Neuron (in vitro differentiated cells): Measurements from ENCODE around the gene TANC1.

Experiments
- H2AFZ ChIP-seq: one replicate; pipeline ENCODE4 v1.6.1; 2013; ENCODE audit warnings: low read depth, mild to moderate bottlenecking, inconsistent platforms, low read length, moderate library complexity
- H3K27me3 ChIP-seq: one replicate; pipeline ENCODE4 v1.6.1; 2013; ENCODE audit warnings: low read length; ENCODE audit not compliant: insufficient read depth
- H3K36me3 ChIP-seq: one replicate; pipeline ENCODE4 v1.6.1; 2013; ENCODE audit warnings: low read length; ENCODE audit not compliant: insufficient read depth
- H3K4me1 ChIP-seq: one replicate; pipeline ENCODE4 v1.6.1; 2013; ENCODE audit warnings: low read length; ENCODE audit not compliant: insufficient read depth
- H3K4me3 ChIP-seq: 2 replicates; pipeline ENCODE4 v1.5.1; 2013; ENCODE audit warnings: mild to moderate bottlenecking, low read length, moderate library complexity
- H3K9me3 ChIP-seq: one replicate; pipeline ENCODE4 v1.6.1; 2013; ENCODE audit warnings: low read length

TANC1 gene

DNA sequence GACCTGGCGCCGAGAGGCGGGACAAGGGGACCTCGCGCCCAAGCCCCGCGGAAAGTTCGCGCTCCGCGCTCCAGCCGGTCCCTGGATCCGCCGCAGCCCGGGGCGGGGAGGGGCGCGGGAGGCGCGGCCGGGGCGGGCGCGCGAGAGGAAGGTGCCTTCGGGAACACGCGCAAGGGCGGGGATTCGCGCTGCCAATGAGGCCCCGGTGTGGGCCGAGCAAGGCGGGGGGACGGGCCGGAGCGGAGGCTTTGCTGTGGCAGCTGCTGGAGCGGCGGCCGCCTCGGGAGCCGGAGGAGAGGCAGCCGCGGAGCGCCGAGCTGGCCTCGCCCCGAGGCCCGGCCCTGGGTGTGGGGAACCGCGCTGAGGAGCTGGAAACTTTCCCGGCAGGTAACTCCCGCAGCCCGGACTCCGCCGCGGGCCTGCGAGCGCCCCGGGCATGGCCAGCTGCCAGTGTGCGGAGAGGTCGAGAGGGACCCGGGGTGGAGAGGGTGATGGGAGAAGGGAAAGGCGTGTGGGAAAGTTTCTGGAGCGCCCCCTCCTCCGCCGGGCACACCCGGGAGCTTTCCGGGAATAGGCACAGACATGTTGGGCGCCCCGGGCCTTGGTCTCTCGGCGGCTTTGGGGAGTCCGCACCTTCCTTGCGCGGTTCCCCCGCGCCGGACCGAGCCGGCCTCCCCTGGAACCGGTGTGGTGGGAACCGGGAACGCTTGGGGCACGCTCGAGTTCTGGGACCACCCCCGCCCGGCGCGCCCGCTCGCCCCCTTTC, at the start of gene TANC1:
Gene TANC1, plus strand, starts transcription at position 245 of the 766 bp plus-strand sequence. CDS start 97,271 bp downstream, outside the sequence.
- no peaks in the 10 kb centered on the region for H3K27me3 ChIP-seq
- no peaks in the 10 kb centered on the region for H3K9me3 ChIP-seq
- H2AFZ ChIP-seq, result peak within 1 kb of the TSS; percentile 91
- no peaks in the 10 kb centered on the region for H3K36me3 ChIP-seq
- peak within 1 kb of the TSS; percentile 74 for H3K4me3 ChIP-seq
- peaks cover 29% of the 10 kb centered on the region for H3K4me1 ChIP-seq

DNA sequence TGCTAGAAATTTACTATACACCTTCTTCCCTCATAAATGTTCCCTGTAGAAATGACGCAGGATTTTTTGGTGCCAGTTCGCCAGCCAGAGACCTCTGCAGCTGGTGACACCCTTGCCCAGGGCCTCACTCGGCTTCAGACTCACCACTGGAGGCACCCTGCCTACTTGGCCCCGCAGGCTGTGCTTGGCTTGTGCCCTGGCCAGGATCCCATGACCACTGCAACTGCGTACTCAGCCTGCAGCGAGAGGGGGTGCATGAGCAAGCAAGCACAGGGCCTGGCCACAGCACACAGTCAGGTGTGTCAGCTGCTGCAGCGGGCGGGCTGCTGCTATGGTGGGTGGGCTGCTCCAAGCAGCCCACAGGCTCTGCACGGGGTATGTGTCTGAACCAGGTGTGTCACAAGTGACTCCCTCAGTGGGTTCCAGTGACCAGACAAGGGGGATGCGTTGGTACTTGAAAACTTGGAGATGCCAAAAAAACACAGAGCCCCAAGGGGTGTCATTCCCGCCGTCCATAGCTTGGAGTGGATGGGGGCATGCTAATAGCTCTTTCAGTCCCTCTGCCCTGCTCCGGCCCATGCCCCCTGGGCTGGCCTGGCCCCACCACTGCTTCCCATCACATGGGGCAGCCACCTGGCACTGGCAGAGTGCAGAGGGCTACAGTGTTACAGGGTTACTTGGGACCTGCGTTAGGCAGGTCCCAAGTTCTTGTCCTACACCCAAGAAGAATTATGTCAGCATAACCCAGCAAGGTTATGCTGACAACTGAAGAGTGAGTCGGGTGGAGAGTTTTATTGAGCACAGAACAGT, 46.6 kb upstream of the TANC1 start:
- Histone ChIP-seq H3K27me3 (no peaks in the 10 kb centered on the region), H3K9me3 (no peaks in the 10 kb centered on the region), H3K4me3 (no peak overlapping the region), H2AFZ (no peak overlapping the region), H3K4me1 (peaks cover 3% of the 10 kb centered on the region), H3K36me3 (no peaks in the 10 kb centered on the region)

DNA sequence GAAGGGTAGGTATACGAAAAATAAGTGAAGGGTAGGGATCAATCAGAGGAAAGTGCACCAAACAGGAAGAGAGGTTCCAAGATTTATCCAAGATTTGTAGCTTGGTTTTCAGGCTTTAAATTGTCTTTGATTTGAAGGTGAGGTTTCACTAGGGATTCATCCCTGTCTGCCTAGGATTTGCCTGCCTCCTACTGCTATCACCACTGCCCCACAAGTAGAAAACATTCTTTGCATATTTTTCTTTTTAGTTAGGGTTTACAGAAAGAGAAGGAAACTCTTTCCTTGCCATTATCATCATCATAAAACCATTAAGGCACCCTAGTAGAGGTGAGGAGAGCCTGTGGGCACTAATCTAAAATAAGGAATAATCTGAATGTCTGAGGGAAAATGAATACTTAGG, 45.8 kb upstream of the TANC1 start:
- Histone ChIP-seq H3K4me3 (no peak overlapping the region), H3K27me3 (no peaks in the 10 kb centered on the region), H3K9me3 (no peaks in the 10 kb centered on the region), H3K4me1 (peaks cover 3% of the 10 kb centered on the region), H2AFZ (no peak overlapping the region), H3K36me3 (no peaks in the 10 kb centered on the region)

DNA sequence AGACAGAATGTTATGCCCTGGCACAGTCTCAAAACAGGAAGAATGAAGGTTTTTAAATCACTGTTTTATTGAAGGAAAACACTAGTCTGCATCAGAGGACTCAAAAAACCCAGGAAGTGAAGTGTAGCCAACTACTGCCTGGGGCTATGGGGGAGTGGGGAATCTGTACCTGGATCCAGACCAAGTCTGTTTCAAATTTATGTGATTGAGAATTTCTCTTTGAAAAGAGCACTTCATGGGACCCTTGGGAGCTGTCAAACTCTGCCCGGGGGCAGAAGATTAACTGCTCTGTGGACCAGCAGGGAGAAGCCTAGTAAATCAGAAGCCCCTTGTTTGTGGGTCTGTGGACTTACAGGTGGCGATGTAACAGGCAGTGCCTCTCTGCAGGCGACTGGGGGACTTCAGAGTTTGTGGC, 45.3 kb upstream of the TANC1 start:
- H3K36me3 ChIP-seq, result no peaks in the 10 kb centered on the region
- H3K4me1 ChIP-seq, result peaks cover 3% of the 10 kb centered on the region
- H3K4me3 ChIP-seq, result no peak overlapping the region
- no peaks in the 10 kb centered on the region for H3K27me3 ChIP-seq
- no peak overlapping the region for H2AFZ ChIP-seq
- H3K9me3 ChIP-seq, result no peaks in the 10 kb centered on the region

GRCh38 chr2:158923641-158924040, 44.8 kb upstream of the TANC1 start:
- Histone ChIP-seq H3K36me3 (no peaks in the 10 kb centered on the region), H3K4me3 (no peak overlapping the region), H3K27me3 (no peaks in the 10 kb centered on the region), H3K9me3 (no peaks in the 10 kb centered on the region), H3K4me1 (peaks cover 3% of the 10 kb centered on the region), H2AFZ (no peak overlapping the region)

GRCh38 chr2:158926478-158926948, 41.9 kb upstream of the TANC1 start:
- H3K9me3 ChIP-seq, result no peaks in the 10 kb centered on the region
- no peak overlapping the region for H3K4me3 ChIP-seq

DNA sequence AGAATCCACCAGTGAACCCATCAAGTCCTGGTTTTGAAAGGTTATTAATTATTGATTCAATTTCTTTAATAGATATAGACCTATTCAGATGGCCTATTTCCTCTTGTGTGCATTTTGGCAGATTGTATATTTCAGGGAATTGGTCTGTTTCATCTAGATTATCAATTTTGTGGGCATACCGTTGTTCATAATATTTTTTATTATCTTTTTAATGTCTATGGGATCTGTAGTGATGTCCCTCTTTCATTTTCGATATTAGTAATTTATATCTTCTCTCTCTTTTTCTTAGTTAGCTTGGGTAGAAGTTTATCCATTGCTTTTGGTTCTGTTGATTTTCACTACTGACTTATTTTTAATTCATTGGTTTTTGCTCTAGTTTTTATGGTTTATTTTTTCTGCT, 39.9 kb upstream of the TANC1 start:
- H3K27me3 ChIP-seq, result no peaks in the 10 kb centered on the region
- peaks cover 18% of the 10 kb centered on the region for H3K4me1 ChIP-seq
- no peaks in the 10 kb centered on the region for H3K9me3 ChIP-seq
- no peak overlapping the region for H2AFZ ChIP-seq
- no peaks in the 10 kb centered on the region for H3K36me3 ChIP-seq
- no peak overlapping the region for H3K4me3 ChIP-seq

More at GRCh38 chr2:158926478-158926948, 41.9 kb upstream of the TANC1 start:
- no peaks in the 10 kb centered on the region for H3K27me3 ChIP-seq
- H3K4me1 ChIP-seq, result peaks cover 8% of the 10 kb centered on the region
- no peaks in the 10 kb centered on the region for H3K36me3 ChIP-seq
- no peak overlapping the region for H2AFZ ChIP-seq

GRCh38 chr2:158928965-158929364, 39.5 kb upstream of the TANC1 start:
- H3K27me3 ChIP-seq, result no peaks in the 10 kb centered on the region
- H2AFZ ChIP-seq, result no peak overlapping the region
- H3K9me3 ChIP-seq, result no peaks in the 10 kb centered on the region
- peaks cover 17% of the 10 kb centered on the region for H3K4me1 ChIP-seq
- no peak overlapping the region for H3K4me3 ChIP-seq
- no peaks in the 10 kb centered on the region for H3K36me3 ChIP-seq

GRCh38 chr2:158931572-158931971, 36.9 kb upstream of the TANC1 start:
- Histone ChIP-seq H3K4me3 (no peak overlapping the region), H3K4me1 (peaks cover 17% of the 10 kb centered on the region), H2AFZ (no peak overlapping the region), H3K9me3 (no peaks in the 10 kb centered on the region), H3K36me3 (no peaks in the 10 kb centered on the region), H3K27me3 (no peaks in the 10 kb centered on the region)

DNA sequence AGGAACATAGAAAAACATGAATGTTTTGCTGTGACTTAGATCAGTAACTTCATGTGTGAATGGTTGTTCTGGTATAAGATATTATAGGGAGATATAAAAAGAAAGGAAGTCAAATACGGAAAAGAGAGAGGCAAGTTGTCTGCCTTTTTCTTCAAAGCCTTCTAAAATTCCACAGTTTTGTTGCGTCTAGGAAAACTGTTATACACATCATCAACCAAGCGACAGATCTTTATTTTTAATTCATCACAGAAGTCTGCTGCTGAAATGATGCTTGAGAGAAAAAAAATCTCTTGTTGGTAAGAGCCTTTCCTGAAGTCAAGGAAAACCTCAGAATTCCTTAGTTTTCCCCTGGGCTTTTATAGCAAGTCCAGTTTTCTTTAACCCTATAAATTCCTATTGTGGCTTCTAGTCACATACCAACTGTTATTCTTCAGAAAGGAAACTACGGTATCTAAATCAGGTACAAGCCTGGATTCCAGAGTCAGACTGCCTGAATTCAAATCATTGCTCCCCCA, 36.3 kb upstream of the TANC1 start:
- peaks cover 17% of the 10 kb centered on the region for H3K4me1 ChIP-seq
- no peaks in the 10 kb centered on the region for H3K36me3 ChIP-seq
- no peak overlapping the region for H3K4me3 ChIP-seq
- H2AFZ ChIP-seq, result peak overlapping the region; percentile 26
- no peaks in the 10 kb centered on the region for H3K9me3 ChIP-seq
- H3K27me3 ChIP-seq, result no peaks in the 10 kb centered on the region

GRCh38 chr2:158934170-158934569, 34.3 kb upstream of the TANC1 start:
- no peaks in the 10 kb centered on the region for H3K9me3 ChIP-seq

DNA sequence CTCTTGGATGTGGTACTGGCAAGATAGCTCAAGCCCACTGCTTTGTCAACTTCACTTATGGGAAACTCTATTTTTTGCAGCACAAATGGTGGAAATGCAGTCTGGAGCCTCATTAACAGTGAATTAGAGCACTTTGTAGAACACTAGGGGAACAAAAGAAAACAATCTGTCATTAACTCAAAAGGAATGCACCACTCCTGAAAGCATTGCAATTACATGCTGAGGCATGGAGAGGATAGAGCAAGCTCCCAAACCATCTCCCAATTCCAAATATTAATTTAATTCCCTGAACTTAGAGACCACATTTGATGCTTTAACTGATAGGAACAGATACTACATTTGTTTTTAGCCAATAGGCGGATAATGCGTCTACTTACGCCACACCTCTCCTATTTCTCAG, 32.8 kb upstream of the TANC1 start:
- Histone ChIP-seq H3K4me1 (peaks cover 17% of the 10 kb centered on the region), H3K36me3 (no peaks in the 10 kb centered on the region), H2AFZ (no peak overlapping the region), H3K4me3 (no peak overlapping the region), H3K27me3 (no peaks in the 10 kb centered on the region), H3K9me3 (no peaks in the 10 kb centered on the region)

More at GRCh38 chr2:158934170-158934569, 34.3 kb upstream of the TANC1 start:
- Histone ChIP-seq H3K36me3 (no peaks in the 10 kb centered on the region), H3K4me1 (peaks cover 17% of the 10 kb centered on the region), H3K4me3 (no peak overlapping the region), H3K27me3 (no peaks in the 10 kb centered on the region), H2AFZ (no peak overlapping the region)

GRCh38 chr2:158936978-158937377, 31.5 kb upstream of the TANC1 start:
- Histone ChIP-seq H3K36me3 (no peaks in the 10 kb centered on the region), H2AFZ (no peak overlapping the region), H3K9me3 (no peaks in the 10 kb centered on the region), H3K4me3 (no peak overlapping the region), H3K4me1 (peaks cover 7% of the 10 kb centered on the region), H3K27me3 (no peaks in the 10 kb centered on the region)
